LHCN-M2 (cell line): ENCODE results near the gene NPFFR1. TPM values are rescaled to one million over a fixed set of nuclear protein-coding genes. Genes with fewer than 3 reads are reported as not detected.
"Not testable (repeated sequence)": the region's sequence is repeated elsewhere in the genome, so short reads cannot be mapped to it uniquely, and the experiment has no call there.

Experiments
- DNase-seq: peaks from one replicate; pipeline ENCODE4 v3.0.0-alpha.2; 2012; ENCODE audit warnings: low read depth
- total RNA-seq: library from RNA; depleted of rRNA; stranded (reverse); fragments of >200 nt; gene quantifications from 2 replicates; pipeline ENCODE4 v1.2.3, GENCODE V29; 2014

Gene NPFFR1
- total RNA-seq, 1 experiment from 2014 or later: not detected

DNA sequence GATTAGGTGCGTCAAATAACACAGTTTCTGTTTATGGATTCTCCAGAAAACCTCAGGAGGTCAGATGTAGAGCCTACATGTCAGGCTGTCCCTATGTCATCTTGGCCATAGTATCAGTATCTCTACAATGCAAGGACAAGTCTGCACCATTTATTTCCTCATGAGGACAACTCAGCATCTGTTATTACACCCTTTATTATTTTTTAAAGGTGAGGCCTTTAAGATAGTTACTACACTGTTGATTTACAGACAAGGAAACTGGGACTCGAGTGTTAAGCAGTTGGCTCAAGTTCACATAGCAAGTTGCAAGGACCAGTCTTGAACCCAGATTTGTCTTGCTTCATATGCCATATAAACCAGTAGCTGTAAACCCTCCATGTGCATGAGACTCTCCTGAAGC, 27.3 kb downstream of the NPFFR1 start:
- no peak for DNase-seq

DNA sequence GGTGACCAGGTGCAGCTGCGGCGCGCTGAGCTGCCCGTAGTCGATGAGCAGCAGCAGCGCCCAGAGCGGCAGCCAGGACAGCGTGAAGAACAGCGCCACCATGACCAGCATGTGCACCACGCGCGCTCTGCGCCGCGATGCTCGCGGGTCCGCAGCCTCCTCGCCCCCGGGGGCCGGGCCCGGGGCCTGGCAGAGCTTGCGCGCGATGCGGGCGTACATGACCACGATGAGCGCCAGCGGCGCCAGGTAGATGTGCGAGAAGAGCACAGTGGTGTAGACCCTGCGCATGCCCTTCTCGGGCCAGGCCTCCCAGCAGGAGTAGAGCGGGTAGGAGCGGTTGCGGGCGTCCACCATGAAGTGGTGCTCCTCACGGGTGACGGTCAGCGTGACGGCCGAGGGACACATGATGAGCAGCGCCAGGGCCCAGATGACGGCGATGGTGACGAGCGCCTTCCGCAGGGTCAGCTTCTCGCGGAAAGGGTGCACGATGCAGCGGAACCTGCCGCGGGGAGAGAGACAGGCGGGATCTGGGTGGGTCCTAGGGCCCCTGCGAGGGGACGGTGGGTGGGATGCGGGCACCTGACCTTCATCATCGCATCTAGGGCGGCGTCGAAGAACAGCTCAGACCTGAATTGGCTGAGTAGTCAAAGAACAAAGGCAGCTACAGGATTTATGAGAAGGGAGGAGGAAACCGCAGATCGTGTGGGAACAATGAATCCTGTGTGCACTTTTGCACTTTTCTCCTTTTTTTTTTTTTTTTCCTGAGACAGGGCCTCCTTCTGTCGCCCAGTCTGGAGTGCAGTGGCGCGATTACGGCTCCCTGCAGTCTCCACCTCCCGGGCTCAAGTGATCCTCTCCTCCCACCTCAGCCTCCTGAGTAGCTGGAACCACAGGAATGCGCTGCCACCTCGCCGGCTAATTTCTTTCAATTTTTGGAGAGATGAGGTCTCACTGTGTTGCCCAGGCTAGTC, 28.2 kb downstream of the NPFFR1 start:
- DNase-seq: no peak

DNA sequence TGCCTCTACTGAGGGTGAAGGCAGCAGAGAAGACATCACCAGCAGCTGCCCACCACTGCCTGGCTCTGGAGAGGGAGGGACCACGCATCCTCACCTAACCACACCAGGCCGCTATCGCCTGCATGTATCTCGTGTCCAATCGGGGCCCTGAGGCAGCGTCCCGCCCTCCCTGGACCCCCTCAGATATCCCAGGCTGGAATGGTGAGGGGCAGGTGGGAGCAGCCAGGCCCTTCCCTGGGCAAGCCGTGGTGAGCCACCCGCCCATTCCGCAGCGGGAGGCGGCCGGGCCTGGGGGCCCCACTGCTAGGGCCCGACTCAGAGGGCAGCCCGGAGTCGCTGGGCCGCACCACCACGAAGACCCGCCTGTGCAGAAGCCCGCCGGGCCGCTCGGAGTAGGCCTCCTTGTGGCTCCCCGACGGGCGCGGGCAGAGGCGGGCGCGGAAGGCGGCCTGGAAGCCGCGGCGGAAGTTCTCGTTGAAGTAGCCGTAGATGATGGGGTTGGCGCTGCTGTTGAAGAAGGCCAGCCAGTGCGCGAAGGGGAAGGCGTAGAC, 29.0 kb downstream of the NPFFR1 start:
- DNase-seq: no peak

DNA sequence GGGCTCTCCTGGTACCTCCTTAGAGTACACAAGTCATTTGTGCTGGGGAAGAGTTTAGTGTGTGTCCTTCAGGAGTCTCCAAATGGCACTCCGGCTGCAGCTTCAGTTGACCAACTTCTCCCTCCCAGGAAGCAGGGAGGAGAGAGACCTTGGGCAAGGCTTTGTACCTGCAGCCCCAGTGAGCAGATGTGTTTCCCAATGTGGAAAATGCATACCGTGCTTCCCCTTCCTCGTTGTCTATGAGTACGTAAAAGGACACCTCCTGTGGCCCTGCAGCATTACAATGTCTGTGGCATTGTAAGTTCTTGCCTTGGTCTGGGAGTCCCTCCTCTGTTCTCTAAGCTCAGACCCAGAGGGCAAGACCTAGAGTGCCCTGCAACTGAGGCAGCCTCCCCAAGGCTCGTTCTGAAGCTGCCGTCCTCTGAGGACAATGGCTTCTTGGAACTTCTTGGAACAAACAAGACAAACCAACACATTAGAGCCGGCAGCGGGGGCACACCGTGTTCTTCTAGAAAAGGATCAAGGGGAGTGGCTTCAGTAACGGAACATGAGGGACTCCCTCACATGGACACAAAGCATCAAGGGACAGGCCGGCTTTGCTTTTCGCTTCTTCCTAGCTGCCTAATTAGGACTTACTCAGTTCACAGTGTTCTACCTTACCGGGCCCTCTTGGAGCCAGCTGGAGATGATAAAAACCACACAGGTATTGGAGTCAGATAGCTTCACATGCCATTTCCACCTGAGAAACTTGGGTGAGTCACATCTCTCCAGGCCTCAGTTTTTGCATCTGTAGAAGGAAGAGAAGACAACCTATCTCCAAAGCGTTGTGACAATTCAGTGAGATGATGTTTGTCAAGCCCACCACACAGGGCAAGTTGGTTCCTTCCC, 29.7 kb downstream of the NPFFR1 start:
- no peak for DNase-seq

GRCh38 chr10:70250961-70251680, 32.7 kb downstream of the NPFFR1 start:
- DNase-seq: no peak

DNA sequence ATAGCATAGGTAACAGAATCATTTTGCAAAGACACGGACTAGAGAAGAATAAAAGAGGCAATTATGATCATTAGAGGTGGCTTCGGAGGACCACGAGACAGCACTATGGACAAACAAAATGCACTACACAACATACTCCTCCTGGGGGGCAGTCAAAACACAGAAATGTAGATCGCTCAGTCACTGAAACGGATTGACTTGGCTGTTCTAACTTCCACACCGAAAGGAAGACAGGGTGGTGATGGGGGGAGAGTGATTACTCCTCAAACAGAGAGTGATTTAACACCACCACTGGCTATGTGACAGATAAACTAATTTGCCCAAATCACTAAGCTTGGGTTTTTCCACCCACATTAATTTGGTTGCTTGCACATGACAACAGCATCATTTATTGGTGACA, 36.4 kb downstream of the NPFFR1 start:
- no peak for DNase-seq

GRCh38 chr10:70241081-70241480, 42.7 kb downstream of the NPFFR1 start:
- no peak for DNase-seq

DNA sequence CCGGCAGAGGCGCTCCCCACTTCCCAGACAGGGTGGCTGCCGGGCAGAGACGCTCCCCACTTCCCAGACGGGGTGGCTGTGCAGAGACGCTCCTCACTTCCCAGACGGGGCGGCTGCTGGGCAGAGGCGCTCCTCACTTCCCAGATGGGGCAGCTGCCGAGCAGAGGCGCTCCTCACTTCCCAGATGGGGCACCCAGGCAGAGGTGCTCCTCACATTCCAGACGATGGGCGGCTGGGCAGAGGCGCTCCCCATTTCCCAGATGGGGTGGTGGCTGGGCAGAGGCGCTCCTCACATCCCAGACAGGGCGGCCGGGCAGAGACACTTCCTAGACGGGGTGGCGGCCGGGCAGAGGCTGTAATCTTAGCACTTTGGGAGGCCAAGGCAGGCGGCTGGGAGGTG, 43.8 kb downstream of the NPFFR1 start:
- DNase-seq: not testable (repeated sequence)

GRCh38 chr10:70239077-70239976, 44.5 kb downstream of the NPFFR1 start:
- DNase-seq: not testable (repeated sequence)

- DNase-seq: not testable (repeated sequence)
Measured at GRCh38 chr10:70237958-70238536, 45.8 kb downstream of the NPFFR1 start.

DNA sequence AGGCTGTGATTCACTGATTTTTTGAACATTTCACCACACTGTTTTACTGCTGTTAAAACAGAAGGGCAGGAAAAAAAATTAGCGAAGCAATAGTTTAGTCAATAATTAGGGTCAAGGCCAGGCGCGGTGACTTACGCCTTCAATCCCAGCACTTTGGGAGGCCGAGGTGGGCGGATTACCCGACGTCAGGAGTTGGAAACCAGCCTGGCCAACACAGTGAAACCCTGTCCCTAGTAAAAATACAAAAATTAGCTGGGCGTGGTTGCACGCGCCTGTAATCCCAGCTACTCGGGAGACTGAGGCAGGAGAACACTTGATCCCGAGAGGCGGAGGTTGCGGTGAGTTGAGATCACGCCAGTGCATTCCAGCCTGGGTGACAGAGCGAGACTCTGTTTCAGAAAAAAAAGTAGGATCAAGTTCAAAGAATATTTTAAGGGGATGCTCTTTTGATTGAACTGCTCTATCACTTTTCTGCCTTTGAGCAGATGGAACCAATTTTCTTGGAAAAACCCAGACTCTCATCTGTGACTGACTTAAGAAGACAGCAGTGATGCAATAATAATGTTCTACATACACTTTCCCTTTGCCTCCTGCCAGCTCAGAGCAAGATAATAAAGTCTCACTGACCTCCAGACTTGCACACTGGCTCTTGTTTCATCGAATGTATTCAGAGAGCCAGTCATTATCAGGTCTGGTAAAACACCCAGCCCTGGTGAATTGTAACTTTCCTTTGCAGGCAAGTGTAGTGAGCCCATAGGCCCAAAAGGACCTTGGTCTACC, 48.9 kb downstream of the NPFFR1 start:
- peak; percentile 13 for DNase-seq

DNA sequence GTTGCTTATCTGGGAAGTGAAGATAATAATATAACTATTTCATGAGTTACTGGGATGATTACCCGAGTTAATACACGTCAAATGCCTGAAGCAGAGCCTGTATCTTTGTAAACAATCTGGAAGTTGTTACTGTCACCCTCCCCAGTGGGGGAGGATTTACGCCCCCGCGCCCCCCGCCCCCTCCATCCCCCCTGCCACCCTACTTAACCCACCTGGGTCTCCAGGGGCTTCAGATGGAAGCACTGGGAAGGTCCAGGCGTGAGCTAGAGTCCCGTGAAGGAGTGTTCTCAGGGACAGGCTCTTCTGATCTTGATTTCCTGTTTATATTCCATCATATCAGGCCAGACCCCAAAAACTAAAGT, 49.9 kb downstream of the NPFFR1 start:
- DNase-seq: no peak

GRCh38 chr10:70233109-70233938, 50.5 kb downstream of the NPFFR1 start, which contains the start of gene PPA1:
Gene PPA1 (minus strand): TSS chr10:70233429. CDS start chr10:70233327, 102 bp downstream.
- peak; percentile 92 for DNase-seq

- DNase-seq: no peak
Measured at GRCh38 chr10:70232859-70233108, 51.0 kb downstream of the NPFFR1 start.

GRCh38 chr10:70232155-70232858, 51.5 kb downstream of the NPFFR1 start:
- DNase-seq: peak; percentile 32

DNA sequence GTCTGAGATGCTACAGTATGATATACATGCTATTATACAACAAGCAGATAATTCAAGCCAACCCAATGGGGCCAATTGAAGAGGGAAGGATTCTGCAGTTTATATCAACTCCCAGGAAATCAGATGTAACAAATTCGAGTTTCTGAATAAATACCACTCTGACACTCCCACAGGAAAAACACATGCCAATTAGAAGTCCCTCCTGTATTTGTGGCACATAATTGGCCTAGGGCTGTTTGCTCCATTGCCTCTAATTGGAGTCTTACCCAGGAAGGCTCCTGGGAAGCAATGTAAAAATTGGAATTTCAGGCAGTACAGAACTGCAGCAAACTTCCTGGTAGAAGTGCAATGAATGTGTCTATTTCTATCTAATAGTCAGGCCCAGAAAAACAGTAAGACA, 55.3 kb downstream of the NPFFR1 start:
- DNase-seq: no peak

DNA sequence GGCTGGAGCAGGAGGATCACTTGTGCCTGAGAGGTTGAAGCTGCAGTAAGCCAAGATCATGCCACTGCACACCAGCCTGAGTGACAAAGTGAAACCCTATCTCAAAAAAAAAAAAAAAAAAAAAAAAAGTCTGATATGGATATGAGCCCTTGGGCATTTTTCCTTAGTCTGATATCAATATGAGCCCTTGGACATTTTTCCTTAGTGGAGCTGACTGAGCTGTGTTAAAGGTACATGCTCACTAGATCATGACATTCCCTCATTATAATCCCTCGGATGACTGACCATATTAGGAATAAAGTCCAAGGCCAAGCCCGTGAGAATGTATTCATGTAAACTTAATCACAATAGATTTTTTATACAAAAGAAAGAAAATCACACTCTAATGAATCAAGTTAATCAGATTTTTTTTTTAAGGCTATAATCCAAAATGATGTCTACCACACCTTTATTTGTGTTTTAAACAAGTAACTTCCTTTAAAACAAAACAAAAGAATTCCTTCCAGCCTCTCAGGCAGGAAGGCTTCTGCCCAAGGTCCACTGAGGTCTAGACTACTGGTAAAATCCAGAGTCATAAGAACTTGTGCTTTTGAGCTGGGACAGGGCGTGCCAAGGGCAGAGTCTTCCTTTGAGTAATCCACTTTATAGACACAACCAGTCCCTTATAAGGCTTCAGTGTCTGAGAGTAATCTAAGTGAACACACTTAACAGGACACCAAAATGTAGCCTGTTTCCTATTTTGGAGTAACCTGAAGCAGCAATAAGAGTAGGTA, 56.1 kb downstream of the NPFFR1 start:
- no peak for DNase-seq
